PC-9 (cell line): ENCODE data around the gene SYT4. TPM values are rescaled to one million over a fixed set of nuclear protein-coding genes. Genes with fewer than 3 reads are reported as not detected.

Experiments used
- BruUV-seq: library from RNA; stranded (reverse); fragments of 400-500 nt; replicated peaks from 2 replicates; lab custom pipeline; 2021; lab: Mats Ljungman, UMichigan
- CTCF ChIA-PET: fragments of 300-600 bp; sonication (Branson Sonifier 250); formaldehyde crosslinking; loops from one replicate; lab custom pipeline; 2022; ENCODE audit warnings: antibody characterized with exemption; lab: Charles Lee
- POLR2A ChIA-PET: fragments of 300-600 bp; sonication (Branson Sonifier 250); formaldehyde crosslinking; loops from one replicate; lab custom pipeline; 2022; ENCODE audit warnings: antibody characterized with exemption; ENCODE audit not compliant: unreplicated experiment; lab: Charles Lee
- DNase-seq, 2 experiments: peaks; one replicate each; pipeline versions ENCODE4 v3.0.0 to v3.0.0-alpha.2; 2015 to 2022; ENCODE audit warnings: mixed read lengths in 1 of 2
- H2AFZ ChIP-seq: fragments of 200-600 bp; sonication (generic); 2 replicates; pipeline ENCODE4 v1.8.1; 2017; ENCODE audit warnings: antibody characterized with exemption
- H3F3A ChIP-seq: fragments of 200-600 bp; sonication (generic); 2 replicates; pipeline ENCODE4 v1.8.1; 2017; ENCODE audit warnings: antibody characterized with exemption, mild to moderate bottlenecking, low read depth; ENCODE audit not compliant: insufficient read depth
- H3K27ac ChIP-seq: fragments of 200-600 bp; sonication (generic); 2 replicates; pipeline ENCODE4 v1.6.1; 2016; ENCODE audit warnings: mixed run types
- H3K27me3 ChIP-seq: fragments of 200-600 bp; sonication (generic); 2 replicates; pipeline ENCODE4 v1.6.1; 2016; ENCODE audit warnings: low read depth, mixed run types; ENCODE audit not compliant: insufficient read depth
- H3K36me3 ChIP-seq: fragments of 200-600 bp; sonication (generic); 2 replicates; pipeline ENCODE4 v1.6.1; 2016; ENCODE audit warnings: low read depth, mixed run types
- H3K4me1 ChIP-seq: fragments of 200-600 bp; sonication (generic); replicated peaks from 2 replicates; pipeline ENCODE4 v1.6.1; 2016; ENCODE audit warnings: mixed run types; ENCODE audit not compliant: insufficient read depth
- H3K4me2 ChIP-seq: fragments of 200-600 bp; sonication (generic); 2 replicates; pipeline ENCODE4 v1.6.1; 2017; ENCODE audit warnings: mixed run types
- H3K4me3 ChIP-seq: fragments of 200-600 bp; sonication (generic); 2 replicates; pipeline ENCODE4 v1.6.1; 2016; ENCODE audit warnings: mixed run types
- H3K79me2 ChIP-seq: fragments of 200-600 bp; sonication (generic); 2 replicates; pipeline ENCODE4 v1.6.1; 2017; ENCODE audit warnings: low read depth, mixed run types
- H3K9me2 ChIP-seq: fragments of 200-600 bp; sonication (generic); 2 replicates; pipeline ENCODE4 v1.8.1; 2017; ENCODE audit warnings: mild to moderate bottlenecking; ENCODE audit not compliant: insufficient read depth
- H3K9me3 ChIP-seq: fragments of 200-600 bp; sonication (generic); 2 replicates; pipeline ENCODE4 v1.8.1; 2016; ENCODE audit warnings: low read depth; ENCODE audit not compliant: insufficient read depth
- H4K20me1 ChIP-seq: fragments of 200-600 bp; sonication (generic); 2 replicates; pipeline ENCODE4 v1.8.1; 2017; ENCODE audit not compliant: insufficient read depth
- EZH2 ChIP-seq: fragments of 200-600 bp; sonication (generic); IDR thresholded peaks from 2 replicates; pipeline ENCODE4 v1.8.0; 2017; ENCODE audit warnings: antibody characterized with exemption, low read depth
- intact Hi-C: fragments of 100-400 bp; cut with micrococcal nuclease; formaldehyde crosslinking; loops from one replicate; pipeline ENCODE4 v1.10.0; 2022; ENCODE audit not compliant: unreplicated experiment
- total RNA-seq: library from RNA; stranded (reverse); gene quantifications from 2 replicates; pipeline ENCODE4 v1.2.3, GENCODE V29; 2021
- TF ChIP-seq, protein P1 (sequence below): fragments of 200-600 bp; sonication (generic); conservative IDR thresholded peaks from 2 replicates; pipeline ENCODE4 v1.6.1; 2017; ENCODE audit warnings: mixed run types, antibody characterized with exemption, mild to moderate bottlenecking, moderate library complexity

Gene SYT4
- total RNA-seq, 1 experiment from 2014 or later = not detected

DNA sequence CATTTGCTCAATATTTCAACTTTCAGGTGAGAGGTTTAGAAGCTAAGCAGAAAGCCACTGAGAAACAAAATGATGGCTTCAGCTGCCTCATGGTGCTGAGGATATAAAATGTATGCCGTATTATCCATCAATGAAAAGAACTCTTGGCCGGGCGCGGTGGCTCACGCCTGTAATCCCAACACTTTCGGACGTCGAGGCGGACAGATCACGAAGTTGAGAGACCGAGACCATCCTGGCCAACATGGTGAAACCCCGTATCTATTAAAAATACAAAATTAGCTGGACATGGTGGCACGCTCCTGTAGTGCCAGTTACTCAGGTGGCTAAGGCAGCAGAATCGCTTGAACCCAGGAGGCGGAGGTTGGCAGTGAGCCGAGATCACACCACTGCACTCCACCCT, 6.0 kb upstream of the SYT4 start:
- POLR2A ChIA-PET = no interaction called here
- intact Hi-C loops = no loop called here
- BruUV-seq = no TSS peak

DNA sequence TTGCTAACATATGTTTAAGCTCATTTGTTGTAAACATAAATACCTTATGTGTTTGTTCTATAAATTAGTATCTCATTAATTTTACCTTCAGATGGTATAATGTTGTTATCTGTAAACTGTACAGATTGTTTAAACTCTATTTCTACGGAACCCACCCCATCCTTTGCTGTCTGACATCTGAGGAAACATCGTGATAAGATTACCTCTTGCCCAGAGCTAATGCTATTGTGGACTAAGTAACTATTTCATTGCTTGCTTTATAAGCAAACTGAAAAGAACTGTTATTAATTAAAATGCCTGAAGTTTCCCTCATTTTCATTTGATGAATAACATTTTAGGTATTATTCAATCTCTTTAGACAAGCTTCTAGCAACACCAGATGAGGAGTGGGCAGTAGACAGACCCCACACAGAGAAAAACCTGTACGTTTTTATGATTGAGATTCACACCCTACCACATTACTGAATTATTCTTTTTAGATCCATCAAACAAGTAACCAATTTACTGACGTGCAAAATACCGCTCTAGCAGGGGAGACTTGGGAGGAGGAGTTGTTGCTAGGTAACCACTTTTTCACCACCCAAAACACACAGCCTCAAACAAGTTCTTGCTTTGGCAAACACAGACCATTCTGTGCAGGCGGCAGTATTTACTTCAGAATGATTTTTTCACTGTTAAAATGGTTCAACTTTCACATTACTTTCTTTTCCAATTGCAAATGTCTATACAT, 1.9 kb upstream of the SYT4 start:
- no peaks in the 10 kb centered on the region for H3F3A ChIP-seq
- H3K9me3 ChIP-seq = no peaks in the 10 kb centered on the region
- no peaks in the 10 kb centered on the region for H3K36me3 ChIP-seq
- no peaks in the 10 kb centered on the region for H3K9me2 ChIP-seq
- BruUV-seq = no TSS peak
- DNase-seq = peak in 1 of 2 experiments; percentile 36
- TF ChIP-seq EZH2 = no peak
- TF ChIP-seq, protein P1, sequence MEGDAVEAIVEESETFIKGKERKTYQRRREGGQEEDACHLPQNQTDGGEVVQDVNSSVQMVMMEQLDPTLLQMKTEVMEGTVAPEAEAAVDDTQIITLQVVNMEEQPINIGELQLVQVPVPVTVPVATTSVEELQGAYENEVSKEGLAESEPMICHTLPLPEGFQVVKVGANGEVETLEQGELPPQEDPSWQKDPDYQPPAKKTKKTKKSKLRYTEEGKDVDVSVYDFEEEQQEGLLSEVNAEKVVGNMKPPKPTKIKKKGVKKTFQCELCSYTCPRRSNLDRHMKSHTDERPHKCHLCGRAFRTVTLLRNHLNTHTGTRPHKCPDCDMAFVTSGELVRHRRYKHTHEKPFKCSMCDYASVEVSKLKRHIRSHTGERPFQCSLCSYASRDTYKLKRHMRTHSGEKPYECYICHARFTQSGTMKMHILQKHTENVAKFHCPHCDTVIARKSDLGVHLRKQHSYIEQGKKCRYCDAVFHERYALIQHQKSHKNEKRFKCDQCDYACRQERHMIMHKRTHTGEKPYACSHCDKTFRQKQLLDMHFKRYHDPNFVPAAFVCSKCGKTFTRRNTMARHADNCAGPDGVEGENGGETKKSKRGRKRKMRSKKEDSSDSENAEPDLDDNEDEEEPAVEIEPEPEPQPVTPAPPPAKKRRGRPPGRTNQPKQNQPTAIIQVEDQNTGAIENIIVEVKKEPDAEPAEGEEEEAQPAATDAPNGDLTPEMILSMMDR = no peak
- no peak overlapping the region for H3K4me2 ChIP-seq
- H3K4me1 ChIP-seq = no peaks in the 10 kb centered on the region
- H3K27ac ChIP-seq = no peak overlapping the region
- no peaks in the 10 kb centered on the region for H4K20me1 ChIP-seq
- POLR2A ChIA-PET = no interaction called here
- intact Hi-C loops = no loop called here
- H3K4me3 ChIP-seq = no peak overlapping the region
- no peaks in the 10 kb centered on the region for H3K27me3 ChIP-seq
- H2AFZ ChIP-seq = no peak overlapping the region
- CTCF ChIA-PET = no interaction called here
- H3K79me2 ChIP-seq = no peaks in the 10 kb centered on the region

More for the DNA sequence above, 6.0 kb upstream of the SYT4 start:
- Histone ChIP-seq H3F3A (no peaks in the 10 kb centered on the region), H3K27ac (no peak overlapping the region), H3K79me2 (no peaks in the 10 kb centered on the region), H3K4me1 (no peaks in the 10 kb centered on the region), H3K4me3 (no peak overlapping the region), H4K20me1 (no peaks in the 10 kb centered on the region), H3K27me3 (no peaks in the 10 kb centered on the region), H3K4me2 (no peak overlapping the region), H2AFZ (no peak overlapping the region), H3K36me3 (no peaks in the 10 kb centered on the region), H3K9me3 (no peaks in the 10 kb centered on the region), H3K9me2 (no peaks in the 10 kb centered on the region)
- CTCF ChIA-PET = no interaction called here
- no peak for DNase-seq
- TF ChIP-seq EZH2 = no peak
- TF ChIP-seq, protein P1 = no peak

DNA sequence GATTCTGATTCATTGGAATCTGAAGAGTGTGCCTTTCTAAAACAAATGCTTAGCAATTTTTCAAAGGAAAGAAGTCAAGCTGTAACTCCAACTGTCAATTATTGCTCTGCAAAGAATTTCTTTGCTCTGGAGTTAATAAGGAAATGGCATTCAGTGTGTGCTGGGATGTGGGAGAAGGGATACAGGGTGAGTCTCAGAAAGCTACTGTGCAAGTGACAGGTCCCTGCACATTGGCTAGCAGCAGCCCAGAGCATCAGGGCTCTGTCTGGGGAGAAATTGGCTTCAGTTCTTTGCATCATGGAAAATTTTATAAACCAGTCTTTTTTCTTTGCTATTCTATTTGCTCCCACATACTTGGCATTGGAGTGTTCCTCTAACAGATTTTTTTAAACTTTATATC, 1.1 kb upstream of the SYT4 start:
- no peak overlapping the region for H3K27ac ChIP-seq
- intact Hi-C loops = no loop called here
- no peak overlapping the region for H3K4me2 ChIP-seq
- no peak overlapping the region for H2AFZ ChIP-seq
- no peaks in the 10 kb centered on the region for H3K27me3 ChIP-seq
- TF ChIP-seq EZH2 = no peak
- TF ChIP-seq, protein P1 = no peak
- H3K4me1 ChIP-seq = no peaks in the 10 kb centered on the region
- ChIA-PET POLR2A (no interaction called here), CTCF (no interaction called here)
- no peaks in the 10 kb centered on the region for H3K9me3 ChIP-seq
- DNase-seq = no peak
- no peaks in the 10 kb centered on the region for H3K79me2 ChIP-seq
- no peak overlapping the region for H3K4me3 ChIP-seq
- no TSS peak for BruUV-seq
- no peaks in the 10 kb centered on the region for H3K9me2 ChIP-seq
- no peaks in the 10 kb centered on the region for H4K20me1 ChIP-seq
- no peaks in the 10 kb centered on the region for H3K36me3 ChIP-seq
- H3F3A ChIP-seq = no peaks in the 10 kb centered on the region
